Fibroblast of the aortic adventitia (primary cell): ENCODE data around the gene ZNF124. TPM values are rescaled to one million over a fixed set of nuclear protein-coding genes. Genes with fewer than 3 reads are reported as not detected.
"Not testable (repeated sequence)": the region's sequence is repeated elsewhere in the genome, so short reads cannot be mapped to it uniquely, and the experiment has no call there.

Source experiments
- DNase-seq: peaks from one replicate; pipeline ENCODE4 v3.0.0-alpha.2; 2010; ENCODE audit warnings: low read depth
- H3K4me3 ChIP-seq: 2 replicates; pipeline ENCODE4 v1.5.1; 2011; ENCODE audit warnings: low read depth, mild to moderate bottlenecking, control low read depth, low read length, moderate library complexity
- CTCF ChIP-seq: IDR thresholded peaks from 2 replicates; pipeline ENCODE4 v1.5.1; 2011; ENCODE audit warnings: mild to moderate bottlenecking, low read length, control low read depth, inconsistent platforms; ENCODE audit not compliant: insufficient read depth
- total RNA-seq: library from RNA; depleted of rRNA; stranded (reverse); fragments of >200 nt; gene quantifications from 2 replicates; pipeline ENCODE4 v1.2.3, GENCODE V29; 2012; ENCODE audit warnings: low replicate concordance

ZNF124 gene
- total RNA-seq, result 22.7 and 33.4 TPM in 2 replicates

DNA sequence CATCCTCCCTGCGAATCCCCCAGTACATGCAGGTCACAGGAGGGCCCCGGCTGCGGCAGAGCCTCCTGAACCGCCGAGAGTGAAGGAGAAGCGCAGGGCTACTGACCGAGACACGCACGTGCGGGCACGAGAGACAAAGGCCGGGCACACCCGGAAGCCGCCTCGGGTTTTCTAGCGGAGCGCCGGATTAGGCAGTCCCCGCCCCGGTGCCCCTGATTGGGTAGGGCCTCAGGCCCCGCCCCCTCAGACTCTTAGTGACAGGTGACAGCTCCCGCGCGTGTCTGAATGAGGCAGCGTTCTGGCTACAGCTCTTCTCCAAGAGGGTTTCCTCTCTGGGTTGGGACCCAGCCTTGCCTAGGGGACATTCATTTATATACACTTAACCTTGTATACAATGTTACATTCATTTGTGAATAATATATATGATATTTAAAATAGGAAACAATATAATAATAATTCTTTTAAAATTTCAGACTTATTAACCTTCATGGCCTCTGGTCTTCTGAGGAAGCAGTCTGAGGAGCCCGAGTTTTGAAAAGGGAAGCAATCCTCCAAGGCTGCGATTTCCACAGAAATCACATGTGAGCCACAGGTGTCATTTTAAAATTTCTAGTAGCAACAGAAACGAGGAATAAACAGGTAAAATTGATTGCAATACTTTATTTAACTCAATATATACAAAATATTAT is at the start of gene ZNF124:
Gene ZNF124 (minus strand): TSS at position 146 of the 689 bp plus-strand sequence. CDS start 143 bp downstream, at position 3.
- H3K4me3 ChIP-seq, result not testable (repeated sequence)

GRCh38 chr1:247220280-247220679 is 48.5 kb upstream of the ZNF124 start:
- not testable (repeated sequence) for DNase-seq, H3K4me3 ChIP-seq

More for the DNA sequence above, at the start of gene ZNF124:
- DNase-seq, result peak; percentile 1

GRCh38 chr1:247218121-247218651 is 46.4 kb upstream of the ZNF124 start:
- no peak for TF ChIP-seq CTCF
- no peak overlapping the region for H3K4me3 ChIP-seq
- no peak for DNase-seq

DNA sequence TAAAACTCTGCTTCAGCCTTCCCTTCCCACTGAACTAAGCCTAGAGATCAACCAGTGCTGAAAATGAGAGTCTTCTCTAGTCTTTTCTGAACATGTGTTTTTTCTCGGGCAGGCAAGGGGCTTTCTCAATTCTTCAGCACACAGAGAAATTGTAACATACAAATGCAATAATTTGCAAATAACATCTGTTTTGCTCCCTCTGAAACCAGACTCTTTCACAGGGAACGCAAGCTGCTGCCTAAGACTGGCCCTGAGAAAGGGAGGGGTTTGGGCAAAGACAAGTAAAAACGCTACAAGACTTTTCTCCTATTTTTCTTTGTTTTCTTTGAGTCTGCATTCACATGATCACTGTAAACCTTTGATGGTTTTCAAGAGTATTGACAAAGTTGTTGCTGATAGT is 44.4 kb upstream of the ZNF124 start:
- H3K4me3 ChIP-seq, result no peak overlapping the region
- no peak for TF ChIP-seq CTCF
- DNase-seq, result no peak

DNA sequence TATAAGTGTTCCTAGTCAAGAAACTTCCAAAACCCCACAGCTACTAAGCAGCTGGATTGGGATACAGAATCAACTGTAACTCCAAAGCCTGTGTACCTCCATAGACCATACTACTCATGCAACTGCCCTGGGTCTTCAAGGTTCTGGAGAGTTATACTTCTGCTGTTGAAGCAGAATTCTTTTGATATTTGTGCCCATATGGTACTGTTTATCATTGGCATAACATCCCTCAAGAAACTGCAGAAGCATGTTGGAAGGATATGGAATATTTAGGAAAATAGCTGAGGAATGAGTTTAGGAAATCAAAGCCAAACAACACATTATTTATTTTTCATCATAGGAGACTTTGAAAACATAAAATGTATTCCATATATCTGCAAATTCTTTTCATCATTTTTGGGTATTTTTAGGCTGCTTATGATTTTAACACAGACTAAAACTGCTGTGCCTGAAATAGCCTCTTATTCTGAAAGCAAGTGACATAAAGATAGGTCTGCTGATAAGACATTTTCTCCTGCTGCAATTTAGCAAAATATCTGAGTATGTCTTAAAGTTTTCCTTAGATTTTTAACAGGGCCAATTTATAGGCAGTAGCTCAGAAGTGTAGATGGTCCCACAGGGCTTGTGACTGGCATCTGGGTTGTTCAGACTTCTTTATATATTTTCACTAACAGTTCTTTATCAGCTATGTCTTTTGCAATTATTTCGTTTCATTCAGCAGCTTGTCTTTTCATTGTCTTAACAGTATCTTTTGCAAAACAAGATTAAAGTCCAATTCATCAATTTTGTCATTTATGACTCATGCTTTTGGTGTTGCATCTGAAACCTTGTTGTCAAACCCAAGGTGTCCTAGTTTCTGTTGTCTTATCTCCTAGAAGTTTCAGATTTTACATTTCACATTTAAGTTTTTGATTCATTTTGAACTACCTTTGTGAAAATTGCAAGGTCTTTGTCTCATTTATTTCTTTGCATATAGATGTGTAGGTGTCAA is 41.1 kb upstream of the ZNF124 start:
- DNase-seq, result peak; percentile 3
- no peak for TF ChIP-seq CTCF
- no peak overlapping the region for H3K4me3 ChIP-seq

- DNase-seq, result no peak
- H3K4me3 ChIP-seq, result no peak overlapping the region
- TF ChIP-seq CTCF, result no peak
Measured at GRCh38 chr1:247212012-247212411, 40.2 kb upstream of the ZNF124 start.

- TF ChIP-seq CTCF, result no peak
- H3K4me3 ChIP-seq, result no peak overlapping the region
- no peak for DNase-seq
Measured at GRCh38 chr1:247211339-247211738, 39.5 kb upstream of the ZNF124 start.
